HG02938 (cell line): ENCODE data around the gene RPL22.

ENCODE experiments used
- ATAC-seq: cut with Tn5 transposase; IDR thresholded peaks from one replicate; pipeline ENCODE4 v1.9.1; 2021; ENCODE audit warnings: mild to moderate bottlenecking, moderate library complexity; ENCODE audit not compliant: unreplicated experiment

RPL22 gene

GRCh38 chr1:6175411-6175828, 24.0 kb downstream of the RPL22 start:
- ATAC-seq: no peak

GRCh38 chr1:6174621-6175410, 24.6 kb downstream of the RPL22 start:
- no peak for ATAC-seq

GRCh38 chr1:6172549-6172948, 26.8 kb downstream of the RPL22 start:
- no peak for ATAC-seq

- no peak for ATAC-seq
These were observed 27.8 kb downstream of the RPL22 start for GRCh38 chr1:6171548-6172124.

- ATAC-seq: no peak
These were observed 28.6 kb downstream of the RPL22 start for GRCh38 chr1:6170742-6171201.

- ATAC-seq: no peak
These were observed 29.2 kb downstream of the RPL22 start for GRCh38 chr1:6170116-6170741.

- no peak for ATAC-seq
These were observed 30.3 kb downstream of the RPL22 start for GRCh38 chr1:6168947-6169586.

GRCh38 chr1:6167391-6168303, 31.7 kb downstream of the RPL22 start:
- ATAC-seq: no peak

- no peak for ATAC-seq
These were observed 32.6 kb downstream of the RPL22 start for GRCh38 chr1:6166655-6167390.

- ATAC-seq: no peak
These were observed 33.2 kb downstream of the RPL22 start for GRCh38 chr1:6166221-6166620.

GRCh38 chr1:6165441-6165985, 33.9 kb downstream of the RPL22 start:
- no peak for ATAC-seq

GRCh38 chr1:6165027-6165426, 34.4 kb downstream of the RPL22 start:
- no peak for ATAC-seq

- no peak for ATAC-seq
These were observed 35.3 kb downstream of the RPL22 start for GRCh38 chr1:6163973-6164617.

- ATAC-seq: no peak
These were observed 36.0 kb downstream of the RPL22 start for GRCh38 chr1:6163191-6163972.

GRCh38 chr1:6162773-6163172, 36.6 kb downstream of the RPL22 start:
- no peak for ATAC-seq

- no peak for ATAC-seq
These were observed 37.1 kb downstream of the RPL22 start for GRCh38 chr1:6162341-6162740.

- no peak for ATAC-seq
These were observed 41.2 kb downstream of the RPL22 start for GRCh38 chr1:6158181-6158580.

- ATAC-seq: no peak
These were observed 41.7 kb downstream of the RPL22 start for GRCh38 chr1:6157528-6158174.
